Right atrium auricular region (tissue), 2 donors: ENCODE data around the gene SLC17A9. TPM values are rescaled to one million over a fixed set of nuclear protein-coding genes. Genes with fewer than 3 reads are reported as not detected.

Experiments
- DNase-seq: peaks from one replicate; pipeline ENCODE4 v3.0.0-alpha.2; 2019; ENCODE audit warnings: low spot score
- H3K27ac ChIP-seq, 2 donors: fragments of 200-600 bp; sonication (generic); 1 replicate in 1 of 2; 2 replicates in 1 of 2; pipeline ENCODE4 v1.5.1; 2016 to 2019
- H3K27me3 ChIP-seq, 2 donors: fragments of 200-600 bp; sonication (generic); one replicate each; pipeline versions ENCODE4 v1.5.1 to v1.6.0; 2017 to 2019
- H3K36me3 ChIP-seq: fragments of 200-600 bp; sonication (generic); one replicate; pipeline ENCODE4 v1.5.1; 2016
- H3K4me1 ChIP-seq, 2 donors: fragments of 200-600 bp; sonication (generic); one replicate each; pipeline versions ENCODE4 v1.5.1 to v1.6.0; 2017 to 2019
- H3K4me3 ChIP-seq, 2 donors: fragments of 200-600 bp; sonication (generic); 1 replicate in 1 of 2; 2 replicates in 1 of 2; pipeline ENCODE4 v1.5.1; 2017 to 2019; ENCODE audit warnings: mild to moderate bottlenecking in 1 of 2, moderate library complexity in 1 of 2
- H3K9me3 ChIP-seq, 2 donors: fragments of 200-600 bp; sonication (generic); one replicate each; pipeline ENCODE4 v1.5.1; 2019
- total RNA-seq, 2 donors: library from RNA; depleted of rRNA; stranded (reverse); fragments of >200 nt; gene quantifications; one replicate each; pipeline ENCODE4 v1.1.0, GENCODE V29; 2016
- TF ChIP-seq, protein P1 (sequence below), 2 donors: fragments of 200-600 bp; sonication (generic); IDR thresholded peaks; one replicate each; pipeline ENCODE4 v1.5.1; 2019; ENCODE audit warnings: antibody characterized with exemption in 2 of 2

Gene SLC17A9
- total RNA-seq, 2 donors from 2014 or later, result 1.3 to 1.8 TPM

DNA sequence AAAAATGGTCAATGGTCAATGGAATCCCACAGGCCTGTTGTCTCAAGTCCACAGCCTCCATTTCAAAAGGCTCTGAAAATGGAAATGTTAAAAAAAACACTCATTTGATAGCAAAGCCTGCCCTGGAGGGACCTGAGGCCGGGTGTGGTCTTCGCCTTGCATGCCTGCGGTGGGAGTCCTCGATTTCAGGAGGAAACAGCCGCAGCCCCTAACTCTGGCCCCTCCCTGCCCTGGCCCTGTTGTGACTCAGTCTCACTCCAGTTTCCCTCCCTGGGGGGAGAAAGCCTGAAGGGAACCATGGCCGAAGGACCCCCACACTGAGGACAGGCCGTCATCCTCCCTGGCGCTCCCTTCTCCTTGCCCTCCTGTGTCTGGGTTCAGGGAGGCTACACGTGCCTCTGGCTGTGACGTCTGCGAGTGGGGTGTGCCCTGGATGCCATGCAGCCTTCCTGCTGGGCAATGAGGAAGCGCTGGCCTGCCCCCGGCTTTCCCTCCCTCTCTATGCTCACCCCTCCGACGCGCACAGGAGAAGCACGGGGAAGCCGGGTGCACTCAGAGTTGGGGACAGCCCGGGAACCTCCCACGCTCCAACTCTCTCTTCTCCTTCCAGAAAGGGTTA, 45.0 kb downstream of the SLC17A9 start:
- H3K9me3 ChIP-seq, result no peaks in the 10 kb centered on the region
- H3K27me3 ChIP-seq, result no peaks in the 10 kb centered on the region
- H3K36me3 ChIP-seq, result no peaks in the 10 kb centered on the region
- H3K27ac ChIP-seq, result no peak overlapping the region
- no peaks in the 10 kb centered on the region for H3K4me1 ChIP-seq
- TF ChIP-seq, protein P1, sequence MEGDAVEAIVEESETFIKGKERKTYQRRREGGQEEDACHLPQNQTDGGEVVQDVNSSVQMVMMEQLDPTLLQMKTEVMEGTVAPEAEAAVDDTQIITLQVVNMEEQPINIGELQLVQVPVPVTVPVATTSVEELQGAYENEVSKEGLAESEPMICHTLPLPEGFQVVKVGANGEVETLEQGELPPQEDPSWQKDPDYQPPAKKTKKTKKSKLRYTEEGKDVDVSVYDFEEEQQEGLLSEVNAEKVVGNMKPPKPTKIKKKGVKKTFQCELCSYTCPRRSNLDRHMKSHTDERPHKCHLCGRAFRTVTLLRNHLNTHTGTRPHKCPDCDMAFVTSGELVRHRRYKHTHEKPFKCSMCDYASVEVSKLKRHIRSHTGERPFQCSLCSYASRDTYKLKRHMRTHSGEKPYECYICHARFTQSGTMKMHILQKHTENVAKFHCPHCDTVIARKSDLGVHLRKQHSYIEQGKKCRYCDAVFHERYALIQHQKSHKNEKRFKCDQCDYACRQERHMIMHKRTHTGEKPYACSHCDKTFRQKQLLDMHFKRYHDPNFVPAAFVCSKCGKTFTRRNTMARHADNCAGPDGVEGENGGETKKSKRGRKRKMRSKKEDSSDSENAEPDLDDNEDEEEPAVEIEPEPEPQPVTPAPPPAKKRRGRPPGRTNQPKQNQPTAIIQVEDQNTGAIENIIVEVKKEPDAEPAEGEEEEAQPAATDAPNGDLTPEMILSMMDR (IDR thresholded peaks at IDR 0.05), result no peak
- no peak for DNase-seq
- H3K4me3 ChIP-seq, result no peak overlapping the region

DNA sequence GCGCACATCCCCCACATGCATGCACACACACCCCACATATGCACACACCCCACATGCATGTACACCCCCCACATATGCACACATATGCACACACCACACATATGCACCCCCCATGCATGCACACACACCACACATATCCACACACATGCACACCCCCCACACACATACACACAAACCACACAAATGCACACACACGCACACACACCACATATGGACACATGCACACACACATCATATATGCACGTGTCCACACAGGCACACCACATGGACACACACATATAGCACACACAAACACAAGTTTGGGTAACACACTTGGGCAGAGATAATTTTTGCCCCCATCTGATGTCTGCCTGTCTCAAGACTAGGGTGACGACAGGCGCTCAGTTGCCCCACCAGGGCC, 45.9 kb downstream of the SLC17A9 start:
- TF ChIP-seq, protein P1 (IDR thresholded peaks at IDR 0.05), result no peak
- H3K4me3 ChIP-seq, result no peak overlapping the region
- no peak for DNase-seq
- no peaks in the 10 kb centered on the region for H3K4me1 ChIP-seq
- peaks cover 2% of the 10 kb centered on the region in 2 donors for H3K27me3 ChIP-seq
- no peaks in the 10 kb centered on the region for H3K9me3 ChIP-seq
- H3K36me3 ChIP-seq, result no peaks in the 10 kb centered on the region
- H3K27ac ChIP-seq, result no peak overlapping the region

DNA sequence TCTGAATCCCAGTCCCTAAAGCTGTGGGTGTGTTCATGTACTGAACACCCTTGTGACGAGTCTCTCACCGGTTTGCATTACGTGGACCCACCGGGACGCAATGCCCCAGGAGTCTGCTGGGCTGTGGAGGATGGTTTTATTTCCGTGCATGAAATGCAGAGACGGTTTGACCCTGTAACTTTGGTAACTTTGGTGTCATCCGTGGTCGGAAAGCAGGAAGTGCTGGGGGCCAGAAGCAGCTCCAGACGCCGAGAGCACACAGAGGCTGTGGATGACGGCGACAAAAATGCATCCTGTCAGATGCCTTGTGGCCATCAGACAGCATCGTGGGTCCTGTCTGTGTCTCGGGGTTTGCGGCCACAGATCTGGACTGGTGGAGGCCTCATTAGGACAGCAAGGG, 47.1 kb downstream of the SLC17A9 start:
- TF ChIP-seq, protein P1 (IDR thresholded peaks at IDR 0.05), result no peak
- no peak for DNase-seq
- Histone ChIP-seq H3K4me1 (no peaks in the 10 kb centered on the region), H3K9me3 (no peaks in the 10 kb centered on the region), H3K36me3 (no peaks in the 10 kb centered on the region), H3K27me3 (peaks cover 11% of the 10 kb centered on the region in 2 donors), H3K27ac (no peak overlapping the region), H3K4me3 (no peak overlapping the region)

DNA sequence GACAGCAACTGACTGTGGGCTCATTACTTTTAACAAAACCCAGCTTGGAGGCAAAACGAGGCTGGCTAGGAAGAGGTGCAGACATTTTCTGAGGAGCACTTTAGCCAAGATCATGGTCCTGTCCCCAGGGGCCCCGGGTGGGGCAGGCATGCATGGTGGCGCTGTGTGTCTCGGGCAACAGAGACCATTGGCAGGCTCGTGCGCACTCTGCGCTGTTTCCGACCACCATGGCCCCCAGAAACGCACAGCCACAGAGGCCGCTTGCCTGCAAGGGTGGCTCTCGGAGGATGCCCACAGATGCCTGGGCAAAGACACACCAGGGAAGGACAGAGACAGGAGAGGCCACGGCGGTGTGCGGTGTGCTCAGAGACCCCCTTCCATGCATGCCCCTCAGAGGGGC, 47.5 kb downstream of the SLC17A9 start:
- peaks cover 15 to 16% of the 10 kb centered on the region in 2 donors for H3K27me3 ChIP-seq
- peaks cover 0 to 4% of the 10 kb centered on the region in 2 donors for H3K4me1 ChIP-seq
- H3K36me3 ChIP-seq, result no peaks in the 10 kb centered on the region
- no peaks in the 10 kb centered on the region for H3K9me3 ChIP-seq
- no peak overlapping the region for H3K27ac ChIP-seq
- no peak for DNase-seq
- TF ChIP-seq, protein P1 (IDR thresholded peaks at IDR 0.05), result no peak
- no peak overlapping the region for H3K4me3 ChIP-seq

DNA sequence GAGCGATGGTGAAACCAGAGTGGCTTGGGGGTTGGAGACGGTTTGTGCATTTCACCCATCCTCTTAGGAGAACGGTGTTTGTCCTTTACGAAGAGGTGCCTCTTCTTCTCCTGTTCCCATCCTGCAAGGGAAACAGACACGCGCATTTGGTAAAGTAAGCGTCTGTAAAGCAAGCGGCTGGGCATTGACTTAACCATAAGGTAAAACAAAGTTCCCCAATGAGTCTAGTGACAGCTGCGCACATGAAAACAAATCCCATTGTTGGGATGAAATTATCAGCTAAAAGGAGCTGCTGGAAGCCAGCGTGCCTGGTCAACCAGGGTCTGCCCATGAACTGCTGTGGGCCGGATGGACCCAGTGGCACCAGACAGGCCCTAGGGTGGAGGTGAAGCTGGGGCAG, 48.4 kb downstream of the SLC17A9 start:
- Histone ChIP-seq H3K4me1 (peaks cover 0 to 8% of the 10 kb centered on the region in 2 donors), H3K27ac (no peak overlapping the region), H3K27me3 (peaks cover 15 to 25% of the 10 kb centered on the region in 2 donors), H3K36me3 (no peaks in the 10 kb centered on the region), H3K9me3 (no peaks in the 10 kb centered on the region), H3K4me3 (no peak overlapping the region)
- TF ChIP-seq, protein P1 (IDR thresholded peaks at IDR 0.05), result no peak
- no peak for DNase-seq

DNA sequence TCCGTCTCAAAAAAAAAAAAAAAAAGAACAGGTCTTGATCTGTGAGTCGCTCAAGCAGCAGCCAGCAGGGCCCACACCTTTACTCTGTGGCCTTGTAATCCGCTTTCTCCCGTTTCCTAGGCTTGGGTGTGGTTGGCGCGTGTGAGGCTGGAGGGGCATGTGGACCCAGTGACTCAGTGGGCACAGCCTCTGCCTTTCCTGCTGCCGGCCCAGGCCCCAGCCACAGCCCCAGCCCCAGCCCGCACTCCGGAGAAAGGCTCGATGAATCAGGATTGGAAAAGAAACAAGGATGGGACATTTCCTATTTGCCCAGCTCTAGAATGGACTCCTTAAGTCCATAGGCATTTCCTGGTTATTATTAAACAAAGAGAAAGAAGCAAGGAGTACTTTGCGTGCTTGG, 50.0 kb downstream of the SLC17A9 start:
- H3K9me3 ChIP-seq, result no peaks in the 10 kb centered on the region
- H3K4me3 ChIP-seq, result no peak overlapping the region
- H3K27ac ChIP-seq, result no peak overlapping the region
- TF ChIP-seq, protein P1 (IDR thresholded peaks at IDR 0.05), result no peak
- no peaks in the 10 kb centered on the region for H3K36me3 ChIP-seq
- peaks cover 0 to 19% of the 10 kb centered on the region in 2 donors for H3K4me1 ChIP-seq
- no peak for DNase-seq
- H3K27me3 ChIP-seq, result peaks cover 21 to 38% of the 10 kb centered on the region in 2 donors
